IMR-90 (cell line): Measurements from ENCODE around the gene LZIC. TPM values are rescaled to one million over a fixed set of nuclear protein-coding genes. Genes with fewer than 3 reads are reported as not detected.

Source experiments
- ATAC-seq: fragments of 200-7000 bp; cut with Tn5 transposase; 2 replicates; pipeline ENCODE4 v1.9.1; 2020; ENCODE audit warnings: low read depth, mild to moderate bottlenecking, moderate library complexity
- BruUV-seq: library from RNA; stranded (reverse); fragments of 400-500 nt; replicated peaks from 2 replicates; lab custom pipeline; 2021; lab: Mats Ljungman, UMichigan
- CTCF ChIA-PET: fragments of 300-600 bp; formaldehyde crosslinking; extraction: SDS; loops from one replicate; lab custom pipeline; 2021; ENCODE audit warnings: antibody characterized with exemption; lab: Yijun Ruan, JAX
- POLR2A ChIA-PET: fragments of 300-600 bp; sonication (Branson Sonifier 250); formaldehyde crosslinking; loops from one replicate; lab custom pipeline; 2022; ENCODE audit warnings: antibody characterized with exemption; ENCODE audit not compliant: unreplicated experiment; lab: Charles Lee
- DNase-seq: peaks from one replicate; pipeline ENCODE4 v3.0.0; 2013
- H2AFZ ChIP-seq: replicated peaks from 2 replicates; pipeline ENCODE3; 2013; ENCODE audit warnings: low read length, mild to moderate bottlenecking; ENCODE audit not compliant: poor library complexity
- H2AK5ac ChIP-seq: 2 replicates; pipeline ENCODE4 v1.6.1; 2013; ENCODE audit warnings: low read depth, low read length, inconsistent platforms
- H2AK9ac ChIP-seq: replicated peaks from 2 replicates; pipeline ENCODE3; 2013; ENCODE audit warnings: mild to moderate bottlenecking, low read depth, low read length, moderate library complexity; ENCODE audit not compliant: poor library complexity
- H2BK120ac ChIP-seq: 2 replicates; pipeline ENCODE4 v1.6.1; 2013; ENCODE audit warnings: low read depth, low read length, inconsistent platforms
- H2BK15ac ChIP-seq: 3 replicates; pipeline ENCODE4 v1.6.1; 2013; ENCODE audit warnings: low read depth, low read length, inconsistent platforms
- H2BK20ac ChIP-seq: 2 replicates; pipeline ENCODE4 v1.6.1; 2013; ENCODE audit warnings: low read depth, mild to moderate bottlenecking, inconsistent platforms, low read length, moderate library complexity
- H2BK5ac ChIP-seq: 2 replicates; pipeline ENCODE4 v1.6.1; 2013; ENCODE audit warnings: mild to moderate bottlenecking, low read depth, low read length, inconsistent platforms; ENCODE audit not compliant: poor library complexity, severe bottlenecking
- H3K14ac ChIP-seq: replicated peaks from 2 replicates; pipeline ENCODE4 v1.6.1; 2013; ENCODE audit warnings: low read depth, low read length, inconsistent platforms
- H3K18ac ChIP-seq: 2 replicates; pipeline ENCODE4 v1.6.1; 2013; ENCODE audit warnings: low read depth, low read length, control low read depth
- H3K23ac ChIP-seq: 2 replicates; pipeline ENCODE4 v1.6.1; 2013; ENCODE audit warnings: low read depth, low read length, inconsistent platforms
- H3K27ac ChIP-seq: 2 replicates; pipeline ENCODE4 v1.5.1; 2013; ENCODE audit warnings: mild to moderate bottlenecking, control low read depth, low read length; ENCODE audit not compliant: insufficient read depth
- H3K27me3 ChIP-seq: 2 replicates; pipeline ENCODE4 v1.6.1; 2013; ENCODE audit warnings: low read length; ENCODE audit not compliant: control insufficient read depth, insufficient read depth
- H3K36me3 ChIP-seq: 2 replicates; pipeline ENCODE4 v1.6.1; 2013; ENCODE audit warnings: low read length, mixed read lengths; ENCODE audit not compliant: control insufficient read depth, insufficient read depth
- H3K4ac ChIP-seq: 2 replicates; pipeline ENCODE4 v1.6.1; 2013; ENCODE audit warnings: low read depth, low read length, inconsistent platforms
- H3K4me1 ChIP-seq: 2 replicates; pipeline ENCODE4 v1.6.1; 2013; ENCODE audit warnings: low read length, mixed read lengths; ENCODE audit not compliant: control insufficient read depth, insufficient read depth
- H3K4me2 ChIP-seq: 2 replicates; pipeline ENCODE4 v1.6.1; 2013; ENCODE audit warnings: low read depth, mild to moderate bottlenecking, control low read depth, low read length, moderate library complexity
- H3K4me3 ChIP-seq: 2 replicates; pipeline ENCODE4 v1.5.1; 2013; ENCODE audit warnings: low read depth, mild to moderate bottlenecking, control low read depth, low read length, moderate library complexity; ENCODE audit not compliant: insufficient read depth
- H3K56ac ChIP-seq: 2 replicates; pipeline ENCODE4 v1.6.1; 2013; ENCODE audit warnings: low read length, inconsistent platforms; ENCODE audit not compliant: insufficient read depth; ENCODE audit errors: extremely low read depth
- H3K79me1 ChIP-seq, 2 experiments: 2 replicates each; pipeline ENCODE4 v1.6.1; 2013; ENCODE audit warnings: low read length in 2 of 2, inconsistent platforms in 1 of 2, low read depth in 1 of 2
- H3K9ac ChIP-seq: 2 replicates; pipeline ENCODE4 v1.6.1; 2013; ENCODE audit warnings: low read depth, low read length, control low read depth
- H3K9me1 ChIP-seq: 2 replicates; pipeline ENCODE4 v1.6.1; 2013; ENCODE audit warnings: low read length, inconsistent platforms; ENCODE audit not compliant: insufficient read depth
- H3K9me3 ChIP-seq: 2 replicates; pipeline ENCODE4 v1.6.1; 2013; ENCODE audit warnings: low read length; ENCODE audit not compliant: control insufficient read depth, insufficient read depth
- H4K20me1 ChIP-seq: 2 replicates; pipeline ENCODE4 v1.6.1; 2013; ENCODE audit warnings: low read length, inconsistent platforms; ENCODE audit not compliant: insufficient read depth
- H4K5ac ChIP-seq: 2 replicates; pipeline ENCODE4 v1.6.1; 2013; ENCODE audit warnings: mild to moderate bottlenecking, low read depth, low read length, control low read depth
- H4K8ac ChIP-seq, 2 experiments: 2 replicates each; pipeline ENCODE4 v1.6.1; 2013; ENCODE audit warnings: low read depth in 2 of 2, low read length in 2 of 2, control low read depth in 1 of 2, inconsistent platforms in 1 of 2
- H4K91ac ChIP-seq: 2 replicates; pipeline ENCODE4 v1.6.1; 2013; ENCODE audit warnings: low read depth, low read length, inconsistent platforms; ENCODE audit not compliant: insufficient read depth
- NFE2L2 ChIP-seq: fragments of 150-350 bp; IDR thresholded peaks from 2 replicates; pipeline ENCODE4 v1.6.1; 2016; ENCODE audit warnings: low read depth, mild to moderate bottlenecking, low read length
- RCOR1 ChIP-seq: IDR thresholded peaks from 2 replicates; pipeline ENCODE4 v1.6.1; 2012; ENCODE audit warnings: mild to moderate bottlenecking, low read length, improper control_type of control experiment; ENCODE audit not compliant: insufficient replicate concordance
- RFX5 ChIP-seq: IDR thresholded peaks from 2 replicates; pipeline ENCODE4 v1.8.0; 2012; ENCODE audit warnings: low read depth, mild to moderate bottlenecking, low read length, moderate library complexity
- USF2 ChIP-seq: fragments of 150-350 bp; IDR thresholded peaks from 2 replicates; pipeline ENCODE4 v1.6.1; 2017; ENCODE audit warnings: mild to moderate bottlenecking, antibody characterized with exemption, low read length, low read depth
- WGBS, 2 experiments: methylation state at CpG; one replicate each; pipeline versions ENCODE4 v1.1.5 to v1.1.7; 2013; ENCODE audit warnings: missing lambda C conversion rate in 2 of 2; ENCODE audit not compliant: insufficient read length in 1 of 2; ENCODE audit errors: extremely low coverage in 2 of 2; 5-methylcytosine and 5-hydroxymethylcytosine counted together
- dilution Hi-C: fragments of 300-500 bp; cut with HindIII; formaldehyde crosslinking; loops from one replicate; pipeline ENCODE4 v1.14.3; 2018; ENCODE audit warnings: low sequenced_read_pairs; ENCODE audit not compliant: unreplicated experiment
- in situ Hi-C: fragments of 300-500 bp; cut with MboI; formaldehyde crosslinking; loops from 3 replicates; pipeline ENCODE4 v1.14.3; 2019; ENCODE audit warnings: low sequenced_read_pairs, inconsistent platforms, mixed read lengths
- intact Hi-C: fragments of 100-400 bp; cut with micrococcal nuclease; formaldehyde crosslinking; loops from 2 replicates; pipeline ENCODE4 v1.10.0; 2022
- polyA plus RNA-seq, 3 experiments: library from polyadenylated mRNA; depleted of rRNA; stranded (reverse); fragments of >200 nt; gene quantifications; 2 replicates each; pipeline ENCODE4 v1.2.3, GENCODE V29; 2012; ENCODE audit warnings: low replicate concordance in 1 of 3
- total RNA-seq: library from RNA; depleted of rRNA; stranded (reverse); fragments of >200 nt; gene quantifications from 2 replicates; pipeline ENCODE4 v1.2.3, GENCODE V29; 2012

The LZIC gene
- total and polyA plus RNA-seq, 2 of the 4 experiments (the other 2 are of a cell fraction) = 11.6 to 19.0 TPM

DNA sequence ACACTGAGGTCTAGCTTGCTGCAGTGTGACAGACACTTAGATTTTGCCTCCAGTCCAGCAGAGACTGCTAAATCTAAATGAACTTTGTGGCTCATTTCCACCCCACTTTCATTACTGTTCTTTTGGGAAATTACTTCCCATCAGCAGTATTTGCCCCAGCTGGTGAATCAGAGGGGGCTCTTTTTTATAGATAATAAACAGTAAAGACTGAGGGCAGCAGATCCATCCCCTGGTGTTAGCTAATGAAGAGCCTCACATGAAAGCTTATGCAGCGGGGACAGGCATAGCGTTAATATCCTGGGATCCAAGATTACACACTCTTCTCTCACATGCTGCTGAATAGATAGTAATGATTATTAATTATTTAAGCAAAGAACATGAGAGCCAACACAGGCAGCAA, 26.7 kb downstream of the LZIC start:
- no CpG with 5 or more reads among the region's 2 CpGs for WGBS, 2 experiments
- H3K4me3 ChIP-seq = no peak overlapping the region
- H2AFZ ChIP-seq = no peak overlapping the region
- no peaks in the 10 kb centered on the region for H3K9me1 ChIP-seq
- no peak overlapping the region for H3K18ac ChIP-seq
- H4K5ac ChIP-seq = no peak overlapping the region
- H4K20me1 ChIP-seq = no peaks in the 10 kb centered on the region
- no peak overlapping the region for H3K4ac ChIP-seq
- H2AK5ac ChIP-seq = no peak overlapping the region
- no peak overlapping the region for H2BK15ac ChIP-seq
- H3K4me2 ChIP-seq = no peak overlapping the region
- CTCF ChIA-PET = no interaction called here
- no peaks in the 10 kb centered on the region for H3K36me3 ChIP-seq
- H3K79me1 ChIP-seq = no peaks in the 10 kb centered on the region
- POLR2A ChIA-PET = no interaction called here
- H2BK20ac ChIP-seq = no peak overlapping the region
- no peaks in the 10 kb centered on the region for H3K27me3 ChIP-seq
- DNase-seq (no peak), ATAC-seq (no peak)
- H2BK120ac ChIP-seq = no peak overlapping the region
- H4K8ac ChIP-seq = no peak overlapping the region
- H3K9me3 ChIP-seq = no peaks in the 10 kb centered on the region
- no peaks in the 10 kb centered on the region for H3K4me1 ChIP-seq
- no peak overlapping the region for H3K23ac ChIP-seq
- TF ChIP-seq NFE2L2 (no peak), USF2 (no peak), RFX5 (no peak), RCOR1 (no peak)
- H3K9ac ChIP-seq = no peak overlapping the region
- no peak overlapping the region for H3K14ac ChIP-seq
- H4K91ac ChIP-seq = no peak overlapping the region
- H3K27ac ChIP-seq = no peak overlapping the region
- no peak overlapping the region for H3K56ac ChIP-seq
- dilution Hi-C loops = no loop called here
- intact Hi-C loops = no loop called here
- no TSS peak for BruUV-seq
- H2BK5ac ChIP-seq = no peak overlapping the region
- no peak overlapping the region for H2AK9ac ChIP-seq
- in situ Hi-C loops = no loop called here
